Testis (tissue), 3 donors: ENCODE results near the gene HYDIN. TPM values are rescaled to one million over a fixed set of nuclear protein-coding genes. Genes with fewer than 3 reads are reported as not detected.

Source experiments
- DNase-seq: peaks from one replicate; pipeline ENCODE4 v3.0.0-alpha.2; 2019
- H3K27ac ChIP-seq, 2 donors: fragments of 200-600 bp; sonication (generic); one replicate each; pipeline ENCODE4 v1.5.1; 2019
- H3K27me3 ChIP-seq: fragments of 200-600 bp; sonication (generic); one replicate; pipeline ENCODE4 v1.5.1; 2019
- H3K36me3 ChIP-seq: fragments of 200-600 bp; sonication (generic); one replicate; pipeline ENCODE4 v1.5.1; 2017; ENCODE audit warnings: low read depth; ENCODE audit errors: missing control alignments
- H3K4me1 ChIP-seq: fragments of 200-600 bp; sonication (generic); one replicate; pipeline ENCODE4 v1.5.1; 2019
- H3K4me3 ChIP-seq, 2 donors: fragments of 200-600 bp; sonication (generic); one replicate each; pipeline ENCODE4 v1.5.1; 2017 to 2019
- H3K9me3 ChIP-seq: fragments of 200-600 bp; sonication (generic); one replicate; pipeline ENCODE4 v1.5.1; 2017
- CTCF ChIP-seq, 3 experiments: fragments of 450-650 bp in 2 of 3; fragments of 200-600 bp in 1 of 3; sonication (generic) in 1 of 3; IDR thresholded peaks; one replicate each; pipeline ENCODE4 v1.5.1; 2016 to 2019; ENCODE audit warnings: antibody characterized with exemption in 3 of 3, mild to moderate bottlenecking in 2 of 3, moderate library complexity in 1 of 3
- POLR2A ChIP-seq: fragments of 450-650 bp; IDR thresholded peaks from one replicate; pipeline ENCODE4 v1.6.1; 2017; ENCODE audit warnings: antibody characterized with exemption, mild to moderate bottlenecking, moderate library complexity
- WGBS, 2 donors: methylation state at CpG; one replicate each; pipeline ENCODE4 v1.1.5; 2018; 5-methylcytosine and 5-hydroxymethylcytosine counted together
- intact Hi-C: fragments of 100-400 bp; cut with DNase I; formaldehyde crosslinking; loops from one replicate; pipeline ENCODE4 v1.15.1; 2023; ENCODE audit warnings: low total_unique reads
- polyA plus RNA-seq: library from polyadenylated mRNA; stranded (reverse); fragments of 350-450 nt; fragmentation: Illumina TruSeq; extraction: RNeasy Lipid Tissue Mini Kit (QIAGEN cat#74804); gene quantifications from one replicate; pipeline ENCODE4 v1.2.3, GENCODE V29; 2014; ENCODE audit warnings: low read depth, low replicate concordance; ENCODE audit not compliant: insufficient read depth
- total RNA-seq, 2 donors: library from RNA; depleted of rRNA; stranded (reverse); fragments of >200 nt; gene quantifications; one replicate each; pipeline ENCODE4 v1.2.3, GENCODE V29; 2016

HYDIN gene
- total and polyA plus RNA-seq, 3 donors from 2014 or later, result 29.6 to 54.7 (median 30.3) TPM

DNA sequence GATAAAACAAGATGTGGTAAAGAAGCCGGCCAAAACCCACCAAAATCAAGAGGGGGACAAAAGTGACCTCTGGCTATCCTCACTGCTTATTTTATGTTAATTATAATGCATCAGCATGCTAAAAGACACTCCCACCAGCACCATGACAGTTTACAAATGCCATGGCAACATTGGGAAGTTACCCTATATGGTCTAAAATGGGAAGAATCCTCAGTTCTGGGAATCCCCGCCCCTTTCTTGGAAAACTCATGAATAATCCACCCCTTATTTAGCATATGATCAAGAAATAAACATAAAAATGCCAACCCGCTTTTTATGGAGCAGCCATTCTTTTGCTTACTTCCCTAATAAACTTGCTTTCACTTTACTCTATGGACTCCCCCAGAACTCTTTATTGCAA, 33.1 kb upstream of the HYDIN start:
- Histone ChIP-seq H3K4me1 (no peaks in the 10 kb centered on the region), H3K9me3 (no peaks in the 10 kb centered on the region), H3K27me3 (no peaks in the 10 kb centered on the region), H3K36me3 (no peaks in the 10 kb centered on the region), H3K27ac (no peak overlapping the region), H3K4me3 (no peak overlapping the region)
- DNase-seq, result no peak
- WGBS, 2 donors, result 80 to 86% methylated on average over 3 of the region's 3 CpGs
- intact Hi-C loops, result no loop called here
- no peak for TF ChIP-seq POLR2A
- TF ChIP-seq CTCF (IDR thresholded peaks at IDR 0.05), result no peak

- no peaks in the 10 kb centered on the region for H3K27me3 ChIP-seq
- H3K4me3 ChIP-seq, result no peak overlapping the region
- H3K36me3 ChIP-seq, result no peaks in the 10 kb centered on the region
- H3K4me1 ChIP-seq, result no peaks in the 10 kb centered on the region
- no peak overlapping the region for H3K27ac ChIP-seq
- DNase-seq, result no peak
- TF ChIP-seq POLR2A (no peak), CTCF (IDR thresholded peaks at IDR 0.05) (no peak)
- H3K9me3 ChIP-seq, result no peaks in the 10 kb centered on the region
- WGBS, 2 donors, result 86 to 90% methylated on average over 5 of the region's 5 CpGs
- intact Hi-C loops, result no loop called here
These were observed 31.9 kb upstream of the HYDIN start for GRCh38 chr16:71262391-71262790.

DNA sequence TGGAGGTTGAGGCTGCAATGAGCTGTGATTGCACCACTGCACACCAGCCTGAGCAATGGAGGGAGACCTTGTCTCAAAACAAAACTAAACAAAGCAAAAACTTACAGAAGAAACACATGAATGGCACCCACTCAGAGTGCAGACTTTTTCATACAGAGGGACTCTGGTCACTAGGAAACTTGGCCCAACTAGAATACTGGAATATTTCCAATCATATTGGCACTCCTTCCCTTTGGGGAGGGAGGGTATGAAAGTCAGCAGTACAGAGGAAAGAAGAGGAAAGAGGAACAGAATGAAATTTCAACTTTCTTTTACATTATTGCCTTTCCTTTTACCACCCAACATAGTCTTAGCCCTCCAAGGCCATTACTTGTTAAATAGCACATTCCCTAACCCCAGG, 30.5 kb upstream of the HYDIN start:
- intact Hi-C loops, result no loop called here
- DNase-seq, result no peak
- no peaks in the 10 kb centered on the region for H3K36me3 ChIP-seq
- TF ChIP-seq POLR2A (no peak), CTCF (IDR thresholded peaks at IDR 0.05) (no peak)
- H3K4me3 ChIP-seq, result no peak overlapping the region
- no peak overlapping the region for H3K27ac ChIP-seq
- no peaks in the 10 kb centered on the region for H3K4me1 ChIP-seq
- no peaks in the 10 kb centered on the region for H3K9me3 ChIP-seq
- H3K27me3 ChIP-seq, result no peaks in the 10 kb centered on the region

- Histone ChIP-seq H3K27ac (no peak overlapping the region), H3K4me3 (no peak overlapping the region), H3K36me3 (no peaks in the 10 kb centered on the region), H3K9me3 (no peaks in the 10 kb centered on the region), H3K27me3 (no peaks in the 10 kb centered on the region), H3K4me1 (no peaks in the 10 kb centered on the region)
- TF ChIP-seq CTCF (IDR thresholded peaks at IDR 0.05) (no peak), POLR2A (no peak)
- intact Hi-C loops, result no loop called here
- no peak for DNase-seq
- 75 to 92% methylated on average over 5 of the region's 5 CpGs for WGBS, 2 donors
These were observed 28.6 kb upstream of the HYDIN start for GRCh38 chr16:71259086-71259485.

DNA sequence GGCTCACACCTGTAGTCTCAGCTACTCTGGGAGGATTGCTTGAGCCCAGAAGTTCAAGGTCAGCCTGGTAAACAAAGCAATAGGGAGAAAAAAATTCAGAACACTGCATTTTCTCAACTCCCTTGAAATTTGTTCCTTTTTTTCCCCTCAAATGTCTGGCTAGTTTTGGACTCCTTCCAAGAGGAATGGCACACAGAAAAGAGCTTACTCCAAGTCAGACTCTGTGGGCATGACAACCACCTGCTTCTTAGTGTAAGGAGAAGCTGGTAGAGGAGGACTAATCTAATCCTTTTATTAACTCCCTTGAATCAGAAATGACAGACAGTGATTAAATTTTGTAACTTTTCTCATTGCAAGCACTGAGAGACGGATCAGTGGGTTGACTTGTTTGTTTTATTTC, 27.9 kb upstream of the HYDIN start:
- Histone ChIP-seq H3K4me3 (no peak overlapping the region), H3K4me1 (no peaks in the 10 kb centered on the region), H3K9me3 (no peaks in the 10 kb centered on the region), H3K36me3 (no peaks in the 10 kb centered on the region), H3K27me3 (no peaks in the 10 kb centered on the region), H3K27ac (no peak overlapping the region)
- intact Hi-C loops, result no loop called here
- WGBS, 2 donors, result 58 to 69% methylated on average over 1 of the region's 1 CpG
- TF ChIP-seq POLR2A (no peak), CTCF (IDR thresholded peaks at IDR 0.05) (no peak)
- peak; percentile 17 for DNase-seq
